Erythroblast (primary cell): ENCODE measurements around the gene ZBTB47.

Source experiments
- GATA1 ChIP-seq: IDR thresholded peaks from 2 replicates; pipeline ENCODE4 v1.6.1; 2011; ENCODE audit warnings: low read depth, mild to moderate bottlenecking, control low read depth, low read length, moderate library complexity
- POLR2A ChIP-seq: IDR thresholded peaks from 2 replicates; pipeline ENCODE4 v1.6.1; 2011; ENCODE audit warnings: mild to moderate bottlenecking, low read length

GRCh38 chr3:42700366-42701288 lies 47.1 kb downstream of the ZBTB47 start:
- TF ChIP-seq POLR2A (no peak), GATA1 (no peak)
